Activated T-cell treated with anti-CD3 and anti-CD28 coated beads, Interleukin-2, amount 50 U/mL, for 1 hour (primary cell): ENCODE data around the gene CDH18.
"Not testable (repeated sequence)": the region's sequence is repeated elsewhere in the genome, so short reads cannot be mapped to it uniquely, and the experiment has no call there.

Experiments
- DNase-seq: peaks from one replicate; pipeline ENCODE4 v3.0.0-alpha.2; 2020

The CDH18 gene

GRCh38 chr5:19859020-19859419 is 129.0 kb downstream of the CDH18 start:
- DNase-seq, result no peak

GRCh38 chr5:19855931-19856330 is 132.1 kb downstream of the CDH18 start:
- DNase-seq, result no peak

GRCh38 chr5:19855453-19855852 is 132.5 kb downstream of the CDH18 start:
- DNase-seq, result no peak

GRCh38 chr5:19855031-19855430 is 133.0 kb downstream of the CDH18 start:
- DNase-seq, result no peak

- DNase-seq, result no peak
Measured at GRCh38 chr5:19853616-19854240, 134.3 kb downstream of the CDH18 start.

GRCh38 chr5:19837536-19838174 is 150.3 kb downstream of the CDH18 start:
- DNase-seq, result no peak

- no peak for DNase-seq
Measured at GRCh38 chr5:19835442-19835841, 152.6 kb downstream of the CDH18 start.

GRCh38 chr5:19812720-19813119 is 175.3 kb downstream of the CDH18 start:
- not testable (repeated sequence) for DNase-seq

- no peak for DNase-seq
Measured at GRCh38 chr5:19806756-19807155, 181.2 kb downstream of the CDH18 start.

- DNase-seq, result no peak
Measured at GRCh38 chr5:19802686-19803085, 185.3 kb downstream of the CDH18 start.

- DNase-seq, result no peak
Measured at GRCh38 chr5:19795218-19795617, 192.8 kb downstream of the CDH18 start.

GRCh38 chr5:19790829-19791466 is 197.1 kb downstream of the CDH18 start:
- DNase-seq, result no peak

- DNase-seq, result no peak
Measured at GRCh38 chr5:19782566-19782965, 205.4 kb downstream of the CDH18 start.

- DNase-seq, result no peak
Measured at GRCh38 chr5:19777363-19777762, 210.6 kb downstream of the CDH18 start.

- DNase-seq, result not testable (repeated sequence)
Measured at GRCh38 chr5:19776886-19777285, 211.1 kb downstream of the CDH18 start.

- DNase-seq, result no peak
Measured at GRCh38 chr5:19771174-19771835, 216.7 kb downstream of the CDH18 start.

- no peak for DNase-seq
Measured at GRCh38 chr5:19770396-19770795, 217.6 kb downstream of the CDH18 start.

- no peak for DNase-seq
Measured at GRCh38 chr5:19767987-19768386, 220.0 kb downstream of the CDH18 start.

- no peak for DNase-seq
Measured at GRCh38 chr5:19753579-19753978, 234.4 kb downstream of the CDH18 start.

GRCh38 chr5:19751326-19751725 is 236.7 kb downstream of the CDH18 start:
- no peak for DNase-seq

- no peak for DNase-seq
Measured at GRCh38 chr5:19745247-19745646, 242.8 kb downstream of the CDH18 start.

- DNase-seq, result no peak
Measured at GRCh38 chr5:19739671-19740070, 248.3 kb downstream of the CDH18 start.

- DNase-seq, result no peak
Measured at GRCh38 chr5:19734776-19735175, 253.2 kb downstream of the CDH18 start.
